ENCODE data around the gene RHOBTB3.

The RHOBTB3 gene

DNA sequence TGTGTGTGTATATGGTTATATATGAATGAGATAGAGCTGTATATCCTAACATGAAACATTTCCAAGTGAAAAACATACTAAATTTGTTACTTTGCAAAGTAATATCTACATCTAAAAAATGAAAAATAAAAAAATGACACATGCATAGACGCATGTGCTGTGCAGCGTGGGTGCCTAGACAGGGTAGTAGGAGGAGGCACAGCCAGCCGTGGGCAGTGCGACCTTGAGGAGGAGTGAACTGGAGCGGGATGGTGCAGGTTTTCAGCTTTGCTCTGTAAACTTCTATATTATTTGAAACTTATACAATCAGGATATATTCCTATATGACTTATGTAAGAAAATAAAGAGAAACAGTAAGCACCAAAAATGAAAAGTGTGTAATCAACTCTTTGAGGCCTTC, 106.4 kb downstream of the RHOBTB3 start:
- DNase-seq (ENCODE audit: low read depth, low spot score), result no peak
- no peak overlapping the region for H3K4me3 ChIP-seq (ENCODE audit: low read depth, low read length)
- ChIA-PET POLR2A (no interaction called here), CTCF (interaction anchor here (1.6 to 17.3 kb wide), 5 partner anchors 11 to 193 kb away, joined by 6 to 318 read pairs (median 21); no protein-coding TSS in a partner anchor)
- TF ChIP-seq, protein P1, sequence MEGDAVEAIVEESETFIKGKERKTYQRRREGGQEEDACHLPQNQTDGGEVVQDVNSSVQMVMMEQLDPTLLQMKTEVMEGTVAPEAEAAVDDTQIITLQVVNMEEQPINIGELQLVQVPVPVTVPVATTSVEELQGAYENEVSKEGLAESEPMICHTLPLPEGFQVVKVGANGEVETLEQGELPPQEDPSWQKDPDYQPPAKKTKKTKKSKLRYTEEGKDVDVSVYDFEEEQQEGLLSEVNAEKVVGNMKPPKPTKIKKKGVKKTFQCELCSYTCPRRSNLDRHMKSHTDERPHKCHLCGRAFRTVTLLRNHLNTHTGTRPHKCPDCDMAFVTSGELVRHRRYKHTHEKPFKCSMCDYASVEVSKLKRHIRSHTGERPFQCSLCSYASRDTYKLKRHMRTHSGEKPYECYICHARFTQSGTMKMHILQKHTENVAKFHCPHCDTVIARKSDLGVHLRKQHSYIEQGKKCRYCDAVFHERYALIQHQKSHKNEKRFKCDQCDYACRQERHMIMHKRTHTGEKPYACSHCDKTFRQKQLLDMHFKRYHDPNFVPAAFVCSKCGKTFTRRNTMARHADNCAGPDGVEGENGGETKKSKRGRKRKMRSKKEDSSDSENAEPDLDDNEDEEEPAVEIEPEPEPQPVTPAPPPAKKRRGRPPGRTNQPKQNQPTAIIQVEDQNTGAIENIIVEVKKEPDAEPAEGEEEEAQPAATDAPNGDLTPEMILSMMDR (IDR thresholded peaks at IDR 0.05; ENCODE audit: insufficient read depth, low read length, missing control alignments), result no peak

DNA sequence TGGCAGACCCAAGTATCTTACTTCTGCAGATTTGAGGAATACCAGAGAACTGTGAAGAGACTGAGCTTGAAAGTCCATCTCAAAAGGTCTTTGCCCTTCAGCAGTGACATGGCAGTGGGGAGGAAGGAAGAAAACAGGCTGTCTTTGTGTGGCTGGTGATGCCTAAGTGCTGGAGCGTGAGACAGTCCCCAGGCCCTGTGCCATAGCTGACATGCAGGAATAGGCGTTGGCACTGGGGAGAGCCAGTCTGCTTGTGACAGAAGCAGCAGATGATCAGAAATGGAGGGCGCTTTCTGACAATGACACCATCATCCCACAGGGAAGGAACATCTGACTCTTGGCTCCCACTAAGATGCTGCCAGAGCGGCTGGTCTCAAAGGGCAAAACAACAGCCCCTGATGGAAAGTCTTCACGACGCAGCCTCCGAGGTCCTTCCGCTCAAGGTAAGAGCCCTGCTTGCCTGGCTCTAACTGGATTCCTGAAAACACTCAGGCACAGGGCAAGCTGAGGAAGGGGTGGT, 106.9 kb downstream of the RHOBTB3 start:
- no peak overlapping the region for H3K4me3 ChIP-seq (ENCODE audit: low read depth, low read length)
- ChIA-PET POLR2A (interaction anchor here (1.1 kb wide), 1 partner anchor 15 kb away, joined by 3 read pairs; the partner anchor contains the start of gene GLRX), CTCF (interaction anchor here (0.9 to 17.3 kb wide), 5 partner anchors 10 to 193 kb away, joined by 3 to 318 read pairs (median 21); no protein-coding TSS in a partner anchor)
- TF ChIP-seq, protein P1 (IDR thresholded peaks at IDR 0.05; ENCODE audit: insufficient read depth, low read length, missing control alignments), result no peak
- no peak for DNase-seq (ENCODE audit: low read depth, low spot score)

DNA sequence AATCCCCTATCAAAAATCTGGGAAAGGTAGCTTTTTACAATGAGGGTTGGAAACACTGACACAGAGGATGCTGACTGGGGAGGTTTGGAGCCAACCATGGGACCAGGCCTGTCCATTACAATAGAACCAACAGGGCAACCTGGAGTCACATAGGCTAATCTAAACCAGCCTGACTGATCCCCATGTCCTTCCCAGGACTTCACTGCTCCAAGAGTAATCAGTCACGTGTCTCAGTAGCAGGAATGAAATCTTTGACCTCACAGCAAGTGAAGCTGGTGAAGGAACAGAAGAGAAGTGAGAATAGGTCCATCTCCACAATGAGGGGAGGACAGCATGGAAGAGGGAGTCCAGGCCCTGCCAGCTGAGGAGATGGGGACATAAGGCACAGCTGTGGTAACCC, 107.4 kb downstream of the RHOBTB3 start:
- TF ChIP-seq, protein P1 (IDR thresholded peaks at IDR 0.05; ENCODE audit: insufficient read depth, low read length, missing control alignments), result no peak
- no peak overlapping the region for H3K4me3 ChIP-seq (ENCODE audit: low read depth, low read length)
- no peak for DNase-seq (ENCODE audit: low read depth, low spot score)
- CTCF ChIA-PET, result interaction anchor here (0.9 to 17.3 kb wide), 6 partner anchors 10 to 194 kb away, joined by 3 to 318 read pairs (median 14); no protein-coding TSS in a partner anchor
- POLR2A ChIA-PET, result interaction anchor here (1.1 kb wide), 1 partner anchor 16 kb away, joined by 3 read pairs; the partner anchor contains the start of gene GLRX

DNA sequence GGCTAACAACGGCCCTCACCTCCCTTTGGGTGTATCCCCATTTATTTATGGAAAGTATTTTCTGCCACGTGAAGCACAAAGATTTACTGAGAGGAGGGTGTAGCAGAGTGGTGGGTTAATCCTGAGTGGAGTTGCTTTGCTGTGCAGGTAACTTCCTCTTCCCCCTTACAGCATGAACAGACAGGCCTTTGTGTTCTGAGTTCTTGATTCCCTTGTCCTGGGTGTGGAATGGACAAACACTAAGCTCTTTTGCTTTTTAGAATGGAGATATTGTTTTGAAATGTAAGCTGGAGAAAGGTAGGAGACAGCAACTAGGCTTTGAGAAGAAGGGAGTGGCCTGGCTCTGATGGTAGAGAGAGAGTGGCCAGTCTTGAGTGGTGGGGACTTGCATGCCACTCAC, 108.5 kb downstream of the RHOBTB3 start:
- POLR2A ChIA-PET, result no interaction called here
- CTCF ChIA-PET, result interaction anchor here (1.2 to 17.3 kb wide), 5 partner anchors 8 to 195 kb away, joined by 3 to 318 read pairs (median 21); no protein-coding TSS in a partner anchor
- TF ChIP-seq, protein P1 (IDR thresholded peaks at IDR 0.05; ENCODE audit: insufficient read depth, low read length, missing control alignments), result no peak

DNA sequence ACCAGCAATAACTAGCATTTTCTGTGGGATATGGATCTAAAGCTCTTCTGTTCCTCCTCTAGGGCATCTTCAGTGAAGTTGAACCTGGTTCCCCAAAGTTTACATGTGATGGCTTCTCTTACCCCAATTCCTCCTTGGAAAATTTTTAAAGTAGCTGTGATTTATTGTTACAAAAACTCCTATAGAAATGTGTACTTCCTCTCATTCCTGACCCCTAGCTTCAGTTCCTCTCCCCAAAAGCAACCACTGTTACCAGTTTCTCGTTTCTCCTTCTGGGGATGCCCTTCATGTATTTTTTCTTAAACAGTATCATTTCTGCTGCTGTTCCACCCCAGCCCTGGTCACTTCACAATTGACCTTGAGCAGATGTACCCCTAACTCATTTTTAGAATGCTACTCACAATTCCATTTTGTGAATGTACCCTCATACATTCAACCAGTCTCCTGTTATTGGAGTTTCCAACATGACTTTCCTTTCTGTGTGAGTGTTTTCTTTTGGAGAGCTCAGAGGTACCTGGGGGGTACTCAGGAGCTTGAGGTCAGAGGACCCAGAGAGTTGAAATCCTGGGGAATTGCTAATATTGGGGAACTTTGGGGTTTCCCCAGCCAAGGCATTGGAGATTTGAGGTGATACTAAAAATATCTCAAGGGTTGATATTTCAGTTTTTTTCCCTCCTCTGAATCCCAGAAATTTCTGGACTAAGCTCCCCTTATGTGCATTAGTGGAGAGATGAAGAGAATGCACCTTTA, 110.0 kb downstream of the RHOBTB3 start:
- ChIA-PET CTCF (interaction anchor here (1.4 to 17.3 kb wide), 5 partner anchors 7 to 760 kb away, joined by 3 to 318 read pairs (median 8); no protein-coding TSS in a partner anchor), POLR2A (no interaction called here)
- TF ChIP-seq, protein P1 (IDR thresholded peaks at IDR 0.05; ENCODE audit: insufficient read depth, low read length, missing control alignments), result no peak
- no peak for DNase-seq (ENCODE audit: low read depth, low spot score)
- no peak overlapping the region for H3K4me3 ChIP-seq (ENCODE audit: low read depth, low read length)

More for the DNA sequence above, 108.5 kb downstream of the RHOBTB3 start:
- DNase-seq (ENCODE audit: low read depth, low spot score), result no peak
- H3K4me3 ChIP-seq (ENCODE audit: low read depth, low read length), result no peak overlapping the region

Measured in AG04449 (cell line).